Kidney epithelial cell (primary cell): ENCODE measurements around the gene MYPOP. TPM values are rescaled to one million over a fixed set of nuclear protein-coding genes. Genes with fewer than 3 reads are reported as not detected.
"Not testable (repeated sequence)": the region's sequence is repeated elsewhere in the genome, so short reads cannot be mapped to it uniquely, and the experiment has no call there.

ENCODE experiments used
- DNase-seq: peaks from one replicate; pipeline ENCODE4 v3.0.0-alpha.2; 2010; ENCODE audit warnings: low read depth
- H3K27me3 ChIP-seq: 2 replicates; pipeline ENCODE4 v1.6.0; 2011; ENCODE audit warnings: low read length; ENCODE audit not compliant: control insufficient read depth, insufficient read depth
- H3K36me3 ChIP-seq: 2 replicates; pipeline ENCODE4 v1.5.1; 2011; ENCODE audit warnings: low read length; ENCODE audit not compliant: control insufficient read depth, insufficient read depth
- H3K4me3 ChIP-seq: 2 replicates; pipeline ENCODE4 v1.5.1; 2011; ENCODE audit warnings: low read depth, mild to moderate bottlenecking, control low read depth, low read length
- CTCF ChIP-seq: IDR thresholded peaks from 2 replicates; pipeline ENCODE4 v1.5.1; 2011; ENCODE audit warnings: mild to moderate bottlenecking, moderate library complexity, low read length, control low read depth, inconsistent platforms; ENCODE audit not compliant: insufficient read depth, poor library complexity, severe bottlenecking
- total RNA-seq: library from RNA; depleted of rRNA; stranded (reverse); fragments of >200 nt; gene quantifications from 2 replicates; pipeline ENCODE4 v1.2.3, GENCODE V29; 2015

Gene MYPOP
- total RNA-seq, 1 donor from 2014 or later: 3.0 TPM

GRCh38 chr19:45899253-45899652 lies 3.2 kb downstream of the MYPOP start:
- DNase-seq: no peak
- Histone ChIP-seq H3K4me3 (no peak overlapping the region), H3K27me3 (no peaks in the 10 kb centered on the region), H3K36me3 (peaks cover 1% of the 10 kb centered on the region)
- TF ChIP-seq CTCF: no peak

- H3K36me3 ChIP-seq: peaks cover 1% of the 10 kb centered on the region
- no peak for DNase-seq
- no peak overlapping the region for H3K4me3 ChIP-seq
- TF ChIP-seq CTCF: no peak
- H3K27me3 ChIP-seq: no peaks in the 10 kb centered on the region
These were observed 5.1 kb downstream of the MYPOP start for GRCh38 chr19:45897261-45897812.

- not testable (repeated sequence) for H3K36me3 ChIP-seq, H3K4me3 ChIP-seq, H3K27me3 ChIP-seq, DNase-seq
These were observed 6.3 kb downstream of the MYPOP start for GRCh38 chr19:45895983-45896599.

GRCh38 chr19:45895519-45895972 lies 6.9 kb downstream of the MYPOP start:
- Histone ChIP-seq H3K27me3 (no peaks in the 10 kb centered on the region), H3K36me3 (peaks cover 1% of the 10 kb centered on the region), H3K4me3 (no peak overlapping the region)
- DNase-seq: no peak
- TF ChIP-seq CTCF: no peak

- DNase-seq: no peak
- H3K4me3 ChIP-seq: no peak overlapping the region
- H3K27me3 ChIP-seq: no peaks in the 10 kb centered on the region
- H3K36me3 ChIP-seq: no peaks in the 10 kb centered on the region
- no peak for TF ChIP-seq CTCF
These were observed 11.5 kb downstream of the MYPOP start for GRCh38 chr19:45890877-45891276.

- Histone ChIP-seq H3K36me3 (no peaks in the 10 kb centered on the region), H3K27me3 (no peaks in the 10 kb centered on the region), H3K4me3 (no peak overlapping the region)
- DNase-seq: no peak
- TF ChIP-seq CTCF: no peak
These were observed 13.1 kb downstream of the MYPOP start for GRCh38 chr19:45889210-45889885.
